GM21367 (cell line): ENCODE results near the gene PBOV1.
"Not testable (repeated sequence)": the region's sequence is repeated elsewhere in the genome, so short reads cannot be mapped to it uniquely, and the experiment has no call there.

Experiments used
- ATAC-seq: cut with Tn5 transposase; IDR thresholded peaks from one replicate; pipeline ENCODE4 v1.9.1; 2021; ENCODE audit not compliant: unreplicated experiment

PBOV1 gene

GRCh38 chr6:138239774-138240173 is 21.5 kb upstream of the PBOV1 start:
- no peak for ATAC-seq

DNA sequence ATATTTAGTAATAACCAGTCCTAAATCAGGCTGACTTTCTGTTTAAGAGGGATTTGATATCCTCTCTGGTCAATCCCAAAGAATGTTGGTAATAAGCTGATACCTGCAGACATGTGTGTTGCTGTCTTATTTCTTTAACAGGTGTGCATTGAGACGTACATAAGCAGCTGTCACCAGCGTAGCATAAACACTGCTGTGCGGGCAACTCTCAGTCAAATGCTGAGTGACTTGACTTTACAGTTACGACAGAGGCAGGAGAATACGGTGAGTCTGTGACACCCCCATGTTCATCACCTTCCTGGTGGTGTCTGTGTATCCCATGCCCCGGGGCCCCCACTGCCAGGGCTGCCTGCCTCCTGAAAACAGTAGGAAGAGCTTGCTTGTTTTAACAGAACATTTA is 20.1 kb upstream of the PBOV1 start:
- no peak for ATAC-seq

- ATAC-seq = no peak
Observed at GRCh38 chr6:138237463-138237862, 19.2 kb upstream of the PBOV1 start.

DNA sequence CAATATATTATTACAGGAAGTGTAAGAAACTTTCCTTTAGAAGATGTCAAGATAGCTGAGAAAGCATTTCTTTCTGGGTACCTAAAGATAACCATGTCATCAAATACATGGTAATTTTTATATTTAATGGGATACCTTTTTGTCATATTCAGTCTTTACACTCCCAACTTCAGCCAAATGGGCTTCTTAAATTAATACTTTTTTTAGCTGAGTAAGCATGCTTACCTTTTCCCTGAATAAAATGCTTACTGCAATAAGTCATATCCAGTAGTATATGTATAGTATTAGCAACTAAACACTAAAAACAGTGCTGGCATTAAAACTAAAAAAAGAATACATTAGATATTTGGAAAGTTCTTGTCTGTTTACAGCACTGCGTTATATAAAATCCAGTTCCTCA is 17.4 kb upstream of the PBOV1 start:
- ATAC-seq = no peak

- no peak for ATAC-seq
Observed at GRCh38 chr6:138235205-138235604, 16.9 kb upstream of the PBOV1 start.

DNA sequence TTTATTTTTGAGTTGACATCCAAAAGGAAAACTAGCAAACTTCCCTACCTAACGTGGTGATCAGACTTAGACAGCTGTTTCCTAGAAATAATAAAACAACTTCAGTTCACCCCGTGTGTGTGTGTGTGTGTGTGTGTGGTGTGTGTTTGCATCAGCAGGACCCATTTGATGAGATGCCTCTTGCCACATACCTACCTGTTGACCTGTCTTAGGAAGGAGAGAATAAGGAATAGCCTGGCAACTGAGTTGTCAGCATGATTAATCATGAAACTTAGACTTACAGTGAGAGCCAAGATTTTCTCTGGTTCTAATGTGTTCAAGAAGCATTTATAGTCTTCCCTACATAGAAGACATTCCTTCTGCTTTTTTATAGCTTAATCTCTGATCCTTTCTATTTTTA is 16.1 kb upstream of the PBOV1 start:
- no peak for ATAC-seq

DNA sequence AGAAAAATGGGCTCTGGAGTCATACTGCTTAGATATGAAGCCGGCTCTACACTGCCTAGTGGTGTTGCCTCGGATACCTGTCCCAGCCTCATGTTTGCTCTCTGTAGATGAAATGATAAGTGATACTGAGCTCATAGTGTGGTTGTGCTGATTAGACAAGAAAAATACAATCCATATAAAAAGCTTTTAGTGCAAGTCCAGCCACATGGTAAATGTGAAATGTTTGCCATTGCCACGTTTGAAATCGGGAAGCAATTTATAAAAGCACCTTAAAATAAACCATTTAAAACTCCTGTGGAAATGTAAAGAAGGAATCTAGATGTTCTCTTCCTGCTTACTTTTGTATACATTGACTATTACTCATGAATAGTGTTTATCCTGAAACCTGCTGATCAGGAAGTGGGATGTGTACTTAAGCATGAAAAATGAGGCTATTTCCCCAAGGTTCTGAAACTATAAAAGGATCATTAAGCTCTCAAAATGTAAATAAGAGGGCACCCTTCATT is 13.1 kb upstream of the PBOV1 start:
- no peak for ATAC-seq

DNA sequence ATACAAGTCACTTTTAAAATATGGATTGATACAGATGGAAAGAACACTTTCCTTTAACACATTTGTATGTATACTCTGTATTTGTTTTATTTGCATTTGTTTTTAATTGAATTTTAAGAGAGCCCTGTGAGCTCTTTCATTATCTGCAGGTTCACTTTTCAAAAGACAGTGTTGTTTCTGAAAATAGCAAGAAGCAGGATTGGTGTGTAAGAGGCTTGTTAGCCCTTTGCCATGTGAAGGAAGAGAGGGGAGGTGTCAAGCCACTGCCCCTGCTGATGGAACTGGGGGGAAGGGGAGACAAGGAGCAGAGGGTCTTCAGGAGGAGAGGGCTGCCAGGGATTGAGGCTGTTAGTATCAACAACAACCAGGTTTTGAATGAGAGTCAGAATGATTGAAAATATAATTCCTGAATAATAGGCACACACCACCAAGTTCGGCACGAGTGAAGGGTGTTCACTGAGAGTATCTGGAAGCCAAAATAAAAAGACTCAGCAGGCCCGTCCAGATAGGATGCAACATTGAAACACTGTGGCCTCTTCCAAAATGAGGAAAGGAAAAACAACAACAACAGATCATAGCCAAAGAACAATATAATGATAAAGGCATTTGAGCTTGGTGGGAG is 12.6 kb upstream of the PBOV1 start:
- no peak for ATAC-seq

DNA sequence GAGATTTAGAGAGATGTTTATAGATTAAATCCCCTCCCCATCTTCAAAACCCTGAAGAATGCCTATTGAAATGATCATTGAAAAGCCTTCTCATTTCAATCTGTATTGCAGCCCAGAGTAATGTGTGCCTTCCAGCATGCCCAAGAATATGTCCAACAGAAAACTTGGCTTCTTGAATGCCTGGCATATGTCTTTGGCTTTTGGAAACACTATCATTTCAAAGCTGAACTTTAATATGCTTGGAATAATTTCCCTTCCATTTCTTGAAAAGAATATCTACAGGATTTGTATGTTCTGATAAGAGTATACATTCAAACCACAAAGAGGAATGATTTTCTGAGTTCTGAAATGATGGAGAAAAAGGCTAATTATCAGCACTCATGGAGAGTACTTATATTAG is 11.9 kb upstream of the PBOV1 start:
- ATAC-seq = no peak

GRCh38 chr6:138229663-138230179 is 11.4 kb upstream of the PBOV1 start:
- ATAC-seq = no peak

DNA sequence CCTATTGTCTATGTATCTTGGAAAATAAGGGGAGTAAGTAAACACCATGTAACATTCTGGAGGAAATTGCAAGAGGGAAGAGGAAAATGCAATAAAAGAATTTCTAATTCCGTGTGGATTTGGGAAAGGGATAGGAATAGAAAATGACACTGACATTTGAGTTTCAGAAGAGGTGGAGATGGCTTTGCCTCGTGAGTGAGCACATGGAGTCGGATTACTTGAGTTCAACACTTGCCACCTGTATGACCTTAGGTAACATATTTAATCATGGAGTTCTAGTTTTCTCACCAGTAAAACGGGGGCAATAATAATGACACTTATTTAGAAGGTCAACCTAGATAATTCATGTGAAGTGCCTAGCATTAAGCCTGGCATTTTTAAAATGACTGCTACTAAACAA is 10.8 kb upstream of the PBOV1 start:
- no peak for ATAC-seq

DNA sequence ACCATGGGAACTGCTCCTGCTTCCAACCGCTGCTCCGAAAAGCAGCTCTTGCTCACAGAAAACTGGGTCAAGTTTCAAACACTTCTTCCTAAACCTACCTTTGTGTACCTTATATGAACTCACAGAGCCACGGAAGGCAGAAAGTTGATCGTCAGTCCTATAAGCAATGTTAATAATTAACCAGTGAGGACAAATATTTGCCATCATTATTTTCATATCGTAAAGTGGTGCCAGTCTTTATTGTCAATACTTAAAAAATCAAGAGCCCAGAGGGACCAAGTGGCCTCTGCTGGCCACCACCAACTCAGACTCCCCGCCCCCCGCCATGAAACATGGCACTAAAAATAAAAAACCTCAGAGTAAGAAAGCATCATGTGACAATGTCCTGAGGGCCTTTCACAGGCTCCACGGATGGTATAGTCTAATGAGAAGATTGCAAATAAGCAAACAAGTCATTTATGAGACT is 9.1 kb upstream of the PBOV1 start:
- ATAC-seq = no peak

DNA sequence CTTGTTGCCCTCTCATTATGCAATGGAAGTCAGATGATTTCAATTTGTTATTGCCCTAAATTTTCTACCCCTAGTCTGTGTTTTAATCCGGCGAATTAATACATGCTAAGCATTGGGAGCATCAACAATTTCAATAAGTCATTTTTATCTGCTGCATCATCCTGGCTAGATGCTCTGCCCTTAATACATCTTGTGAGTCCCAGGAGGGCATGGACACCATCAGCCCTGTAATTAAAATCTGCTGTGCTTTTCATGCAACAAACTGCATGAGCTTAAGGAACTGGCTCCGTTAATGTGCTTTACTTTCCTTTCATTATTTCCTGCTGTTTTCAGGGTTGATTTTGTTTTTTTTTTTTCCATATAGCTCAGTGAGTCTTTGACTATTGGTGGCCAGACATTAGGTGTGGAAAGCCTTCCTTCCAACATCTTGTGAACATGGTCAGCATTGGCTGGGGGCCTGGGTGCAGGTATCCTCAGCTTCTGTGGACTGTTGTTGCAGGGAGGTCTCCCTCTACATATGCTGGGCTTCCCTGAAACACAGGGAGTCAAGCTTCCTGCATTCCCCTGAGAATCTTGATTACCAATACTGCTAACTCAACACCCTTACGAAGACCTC is 8.5 kb upstream of the PBOV1 start:
- no peak for ATAC-seq

GRCh38 chr6:138225953-138226352 is 7.7 kb upstream of the PBOV1 start:
- no peak for ATAC-seq

GRCh38 chr6:138222901-138223546 is 4.7 kb upstream of the PBOV1 start:
- ATAC-seq = no peak

DNA sequence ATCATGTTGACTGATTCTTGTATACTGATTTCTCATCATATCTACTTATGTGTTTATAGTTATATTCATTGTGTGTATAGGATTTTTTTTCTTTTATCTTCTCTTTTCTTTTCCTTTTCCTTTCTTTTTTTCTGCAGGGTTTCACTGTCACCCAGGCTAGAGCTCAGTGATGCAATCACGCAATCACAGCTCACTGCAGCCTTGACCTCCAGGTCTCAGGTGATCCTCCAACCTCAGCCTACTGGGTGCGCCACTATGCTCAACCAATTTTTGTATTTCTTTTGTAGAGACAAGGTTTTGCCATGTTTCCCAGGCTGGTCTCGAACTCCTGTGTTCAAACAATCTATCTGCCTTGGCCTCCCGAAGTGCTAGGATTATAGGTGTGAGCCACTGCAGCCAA is 1.6 kb upstream of the PBOV1 start:
- no peak for ATAC-seq

- no peak for ATAC-seq
Observed at GRCh38 chr6:138219398-138219797, 1.1 kb upstream of the PBOV1 start.

DNA sequence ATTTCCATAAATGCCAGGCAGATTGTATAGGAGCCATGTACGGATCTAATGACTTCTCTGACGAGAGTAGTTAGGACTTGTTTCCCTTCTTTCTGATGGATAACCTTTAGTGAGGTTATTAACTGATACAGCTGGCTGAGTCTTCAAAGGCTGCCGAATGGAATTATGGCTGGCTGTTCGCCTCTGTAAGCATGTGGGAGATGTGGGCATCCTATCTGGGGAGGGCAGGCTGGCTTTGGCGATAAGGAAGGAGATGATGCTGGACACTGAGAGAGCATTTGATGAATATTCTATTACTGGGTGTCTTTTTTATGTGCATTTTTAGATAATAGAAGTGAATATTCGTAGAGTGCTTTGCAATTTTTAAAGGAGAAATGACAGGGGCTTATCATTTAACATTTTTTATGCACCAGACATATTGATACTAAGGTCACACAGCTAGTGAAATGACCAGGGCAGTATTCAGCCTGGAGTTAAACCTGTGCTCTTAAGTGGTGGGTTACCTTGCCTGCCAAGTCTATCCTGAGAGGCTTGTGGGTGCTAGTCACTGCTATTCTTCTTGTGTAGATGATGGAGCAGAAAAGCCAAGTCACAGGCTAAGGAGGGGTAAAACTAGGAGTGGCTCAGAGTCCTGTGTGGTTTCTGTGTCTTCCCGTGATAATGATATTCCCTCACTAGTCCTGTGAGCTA is 3.1 kb downstream of the PBOV1 start:
- ATAC-seq = no peak

- not testable (repeated sequence) for ATAC-seq
Observed at GRCh38 chr6:138212530-138212929, 5.8 kb downstream of the PBOV1 start.

DNA sequence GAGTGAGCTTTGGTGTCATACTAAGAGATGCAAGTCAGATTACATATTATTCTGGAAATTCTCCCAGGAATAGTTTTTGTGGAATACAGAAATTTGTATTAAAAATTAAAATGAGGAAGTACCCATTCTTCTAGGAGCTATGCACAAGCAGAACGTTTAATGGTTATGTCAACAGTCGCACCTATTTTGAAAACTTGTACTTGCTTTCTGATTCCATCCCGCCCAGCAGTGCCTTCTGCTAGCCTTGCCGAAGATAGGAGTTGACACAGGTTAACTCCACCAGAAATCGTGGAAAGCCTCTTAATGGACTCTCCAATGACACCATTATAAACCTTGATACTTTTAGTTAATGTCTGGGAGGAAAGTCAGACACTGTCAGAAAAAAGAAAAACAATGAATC is 6.7 kb downstream of the PBOV1 start:
- ATAC-seq = no peak

DNA sequence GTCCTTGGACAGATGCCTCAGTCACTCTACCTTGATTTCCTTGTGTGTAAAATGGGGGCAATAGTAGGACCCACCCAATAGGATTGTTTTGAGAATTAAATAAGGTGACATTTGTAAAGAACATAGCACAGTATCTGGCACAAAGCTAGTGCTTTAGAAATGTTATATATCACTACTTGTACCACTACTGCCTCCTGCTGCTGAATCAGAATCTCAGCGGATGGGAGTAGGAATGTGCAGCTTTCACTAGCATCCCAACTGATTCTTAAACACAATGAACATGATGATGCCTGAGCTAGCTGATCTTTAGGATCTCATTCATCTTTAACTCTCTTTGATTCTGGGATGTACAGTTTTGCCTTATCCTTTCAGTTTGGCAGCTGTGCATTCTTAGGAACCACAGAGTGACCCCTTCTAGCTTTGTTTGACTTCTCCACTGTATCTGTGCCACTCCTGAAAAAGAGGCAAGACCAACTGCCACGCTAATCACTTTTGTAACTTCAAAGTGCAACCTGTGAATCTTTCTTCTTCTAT is 7.2 kb downstream of the PBOV1 start:
- no peak for ATAC-seq
